ENCODE results near the gene APLP1.
A peak's percentile ranks its signal among the peaks of the same experiment; 100 is the strongest.
"Not testable (repeated sequence)": the region's sequence is repeated elsewhere in the genome, so short reads cannot be mapped to it uniquely, and the experiment has no call there.

Gene APLP1

GRCh38 chr19:35882114-35882832 is 13.9 kb downstream of the APLP1 start:
- DNase-seq (ENCODE audit: low read depth in 3 of 3) = no peak

- no peak for DNase-seq (ENCODE audit: low read depth in 3 of 3)
Measured at GRCh38 chr19:35883882-35884281, 15.5 kb downstream of the APLP1 start.

GRCh38 chr19:35885225-35885738 is 16.9 kb downstream of the APLP1 start:
- DNase-seq (ENCODE audit: low read depth in 3 of 3) = no peak

GRCh38 chr19:35885904-35886303 is 17.5 kb downstream of the APLP1 start:
- no peak for DNase-seq (ENCODE audit: low read depth in 3 of 3)

- no peak for DNase-seq (ENCODE audit: low read depth in 3 of 3)
Measured at GRCh38 chr19:35887197-35887596, 18.8 kb downstream of the APLP1 start.

- no peak for DNase-seq (ENCODE audit: low read depth in 3 of 3)
Measured at GRCh38 chr19:35888398-35888797, 20.0 kb downstream of the APLP1 start.

GRCh38 chr19:35889370-35890112 is 21.2 kb downstream of the APLP1 start:
- no peak for DNase-seq (ENCODE audit: low read depth in 3 of 3)

GRCh38 chr19:35890113-35890650 is 21.8 kb downstream of the APLP1 start:
- DNase-seq (ENCODE audit: low read depth in 3 of 3) = no peak

- not testable (repeated sequence) for DNase-seq (ENCODE audit: low read depth in 3 of 3)
Measured at GRCh38 chr19:35891819-35892218, 23.4 kb downstream of the APLP1 start.

- DNase-seq (ENCODE audit: low read depth in 3 of 3) = no peak
Measured at GRCh38 chr19:35894342-35894741, 26.0 kb downstream of the APLP1 start.

GRCh38 chr19:35895911-35896642 is 27.7 kb downstream of the APLP1 start:
- DNase-seq (ENCODE audit: low read depth in 3 of 3) = no peak

- no peak for DNase-seq (ENCODE audit: low read depth in 3 of 3)
Measured at GRCh38 chr19:35896643-35897040, 28.3 kb downstream of the APLP1 start.

- no peak for DNase-seq (ENCODE audit: low read depth in 3 of 3)
Measured at GRCh38 chr19:35897706-35898451, 29.5 kb downstream of the APLP1 start.

- DNase-seq (ENCODE audit: low read depth in 3 of 3) = no peak
Measured at GRCh38 chr19:35898499-35898809, 30.1 kb downstream of the APLP1 start.

- DNase-seq (ENCODE audit: low read depth in 3 of 3) = peak; percentile 68 to 81 (median 79)
Measured at GRCh38 chr19:35899547-35900214, 31.3 kb downstream of the APLP1 start.

GRCh38 chr19:35901055-35901644 is 32.8 kb downstream of the APLP1 start:
- no peak for DNase-seq (ENCODE audit: low read depth in 3 of 3)

GRCh38 chr19:35901854-35902661 is 33.7 kb downstream of the APLP1 start, which contains the start of gene HCST:
TSS of gene HCST (plus strand) at chr19:35902529. CDS start at chr19:35902594, 65 bp downstream.
- no peak for DNase-seq (ENCODE audit: low read depth in 3 of 3)

GRCh38 chr19:35902870-35903475 is 34.6 kb downstream of the APLP1 start:
- no peak for DNase-seq (ENCODE audit: low read depth in 3 of 3)

- DNase-seq (ENCODE audit: low read depth in 3 of 3) = peak; percentile 68 to 90 (median 90)
Measured at GRCh38 chr19:35903550-35904179, 35.3 kb downstream of the APLP1 start.

Data from stimulated activated CD4-positive, alpha-beta T cell treated with anti-CD3 and anti-CD28 coated beads, TNF-alpha, amount 100 ng/mL, for 4 hours (primary cell).